Heart left ventricle (tissue), 13 donors: ENCODE results near the gene PACSIN1.

Source experiments
- POLR2A ChIP-seq, 2 donors: fragments of 450-650 bp; IDR thresholded peaks; one replicate each; pipeline ENCODE4 v1.6.1; 2017; ENCODE audit warnings: antibody characterized with exemption in 2 of 2, mild to moderate bottlenecking in 2 of 2, moderate library complexity in 2 of 2
- TF ChIP-seq, protein P1 (sequence below), 12 donors: fragments of 200-600 bp; sonication (generic) in 4 of 12; IDR thresholded peaks; one replicate each; pipeline versions ENCODE4 v1.5.0 to v1.8.0; 2018 to 2022; ENCODE audit warnings: antibody characterized with exemption in 12 of 12, mild to moderate bottlenecking in 5 of 12
- donor health status: ischemic (EF 13 %, LVEDD 7.1; RV severe dilation, severe dysfunction).
- donor health status: DM: no; HTN: yes; CAD: no.
- donor health status: DM: no; HTN: no; CAD: no.
- donor health status: ischemic (EF 25% LVEDD 6.9; RV normal size, moderate dysfunction).
- donor health status: ischemic (EF 25% LVEDD 5.7; RV mildly dilated, moderate dysfunction).
- donor health status: ischemic (EF 35%, LVEDD 5.7; RV mildly dilated, moderate dysfunction).
- donor health status: nonischemic (EF 11% LVEDD 7.7; RV severe dilation, severe dysfunction).
- donor health status: DM: yes; HTN: yes; CAD: no.
- donor health status: PGD.
- donor health status: ischemic (EF 29% LVEDD 5.4; RV normal size, mild dysfunction).
- donor health status: nonischemic (EF 23%, LVEDD 6.1; RV moderate dilation, normal function).

DNA sequence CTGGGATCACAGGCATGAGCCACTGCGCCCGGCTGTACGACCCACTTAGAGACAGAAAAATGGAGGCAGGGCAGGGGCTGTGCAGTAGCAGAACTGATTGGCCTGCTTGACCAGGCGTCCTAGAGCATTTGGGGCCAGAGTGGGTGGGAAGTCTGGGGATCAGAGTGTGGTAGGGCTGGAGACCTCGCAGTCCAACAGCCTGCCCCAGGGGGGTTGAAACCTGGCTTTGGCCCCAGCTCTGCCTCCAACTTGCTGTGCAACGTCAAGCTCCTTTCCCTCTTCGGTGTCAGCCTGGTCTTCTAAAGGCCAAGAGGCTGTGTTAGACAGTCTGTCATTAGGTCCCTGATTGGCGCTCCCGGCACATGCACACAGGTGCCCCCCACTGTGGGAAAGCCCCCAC is 105.5 kb downstream of the PACSIN1 start:
- TF ChIP-seq, protein P1, sequence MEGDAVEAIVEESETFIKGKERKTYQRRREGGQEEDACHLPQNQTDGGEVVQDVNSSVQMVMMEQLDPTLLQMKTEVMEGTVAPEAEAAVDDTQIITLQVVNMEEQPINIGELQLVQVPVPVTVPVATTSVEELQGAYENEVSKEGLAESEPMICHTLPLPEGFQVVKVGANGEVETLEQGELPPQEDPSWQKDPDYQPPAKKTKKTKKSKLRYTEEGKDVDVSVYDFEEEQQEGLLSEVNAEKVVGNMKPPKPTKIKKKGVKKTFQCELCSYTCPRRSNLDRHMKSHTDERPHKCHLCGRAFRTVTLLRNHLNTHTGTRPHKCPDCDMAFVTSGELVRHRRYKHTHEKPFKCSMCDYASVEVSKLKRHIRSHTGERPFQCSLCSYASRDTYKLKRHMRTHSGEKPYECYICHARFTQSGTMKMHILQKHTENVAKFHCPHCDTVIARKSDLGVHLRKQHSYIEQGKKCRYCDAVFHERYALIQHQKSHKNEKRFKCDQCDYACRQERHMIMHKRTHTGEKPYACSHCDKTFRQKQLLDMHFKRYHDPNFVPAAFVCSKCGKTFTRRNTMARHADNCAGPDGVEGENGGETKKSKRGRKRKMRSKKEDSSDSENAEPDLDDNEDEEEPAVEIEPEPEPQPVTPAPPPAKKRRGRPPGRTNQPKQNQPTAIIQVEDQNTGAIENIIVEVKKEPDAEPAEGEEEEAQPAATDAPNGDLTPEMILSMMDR (IDR thresholded peaks at IDR 0.05), result no peak
- TF ChIP-seq POLR2A (IDR thresholded peaks at IDR 0.05), result no peak
